AG09309 (cell line): ENCODE data around the gene DPH2.

Source experiments
- DNase-seq: peaks from one replicate; pipeline ENCODE4 v3.0.0-alpha.2; 2010; ENCODE audit warnings: low read depth
- H3K4me3 ChIP-seq: 2 replicates; pipeline ENCODE4 v1.5.1; 2011; ENCODE audit warnings: mild to moderate bottlenecking, low read depth, low read length, moderate library complexity; ENCODE audit not compliant: control insufficient read depth
- CTCF ChIP-seq: IDR thresholded peaks from 2 replicates; pipeline ENCODE4 v1.5.1; 2011; ENCODE audit warnings: mild to moderate bottlenecking, low read depth, low read length, inconsistent platforms; ENCODE audit not compliant: insufficient read depth, control insufficient read depth; ENCODE audit errors: missing control alignments

Gene DPH2

GRCh38 chr1:43931711-43932660 lies 37.8 kb upstream of the DPH2 start:
- no peak overlapping the region for H3K4me3 ChIP-seq
- no peak for TF ChIP-seq CTCF
- no peak for DNase-seq

GRCh38 chr1:43932786-43933385 lies 36.9 kb upstream of the DPH2 start:
- DNase-seq = no peak
- no peak for TF ChIP-seq CTCF
- H3K4me3 ChIP-seq = peak overlapping the region; percentile 43

- TF ChIP-seq CTCF = no peak
- no peak for DNase-seq
- H3K4me3 ChIP-seq = peak within 1 kb of the TSS; percentile 43
These were observed 36.3 kb upstream of the DPH2 start, which contains the start of gene ARTN for GRCh38 chr1:43933386-43934100. TSS of gene ARTN (plus strand) at chr1:43933801. CDS start at chr1:43935657, 1,856 bp downstream.

- no peak overlapping the region for H3K4me3 ChIP-seq
- TF ChIP-seq CTCF = peak; percentile 97
- DNase-seq = no peak
These were observed 35.5 kb upstream of the DPH2 start for GRCh38 chr1:43934101-43934985.

- H3K4me3 ChIP-seq = no peak overlapping the region
- no peak for DNase-seq
- no peak for TF ChIP-seq CTCF
These were observed 34.9 kb upstream of the DPH2 start for GRCh38 chr1:43934986-43935324.

GRCh38 chr1:43935711-43936427 lies 33.9 kb upstream of the DPH2 start:
- DNase-seq = no peak
- peak overlapping the region; percentile 14 for H3K4me3 ChIP-seq
- TF ChIP-seq CTCF = no peak
